Heart left ventricle (tissue), 13 donors: ENCODE data around the gene CDHR3.

Experiments used
- CTCF ChIP-seq, 12 donors: fragments of 200-600 bp; sonication (generic) in 4 of 12; IDR thresholded peaks; one replicate each; pipeline versions ENCODE4 v1.5.0 to v1.8.0; 2018 to 2022; ENCODE audit warnings: antibody characterized with exemption in 12 of 12, mild to moderate bottlenecking in 5 of 12
- POLR2A ChIP-seq, 2 donors: fragments of 450-650 bp; IDR thresholded peaks; one replicate each; pipeline ENCODE4 v1.6.1; 2017; ENCODE audit warnings: antibody characterized with exemption in 2 of 2, mild to moderate bottlenecking in 2 of 2, moderate library complexity in 2 of 2
- donor health status: ischemic (EF 13 %, LVEDD 7.1; RV severe dilation, severe dysfunction).
- donor health status: DM: no; HTN: yes; CAD: no.
- donor health status: DM: no; HTN: no; CAD: no.
- donor health status: ischemic (EF 25% LVEDD 6.9; RV normal size, moderate dysfunction).
- donor health status: ischemic (EF 25% LVEDD 5.7; RV mildly dilated, moderate dysfunction).
- donor health status: ischemic (EF 35%, LVEDD 5.7; RV mildly dilated, moderate dysfunction).
- donor health status: nonischemic (EF 11% LVEDD 7.7; RV severe dilation, severe dysfunction).
- donor health status: DM: yes; HTN: yes; CAD: no.
- donor health status: PGD.
- donor health status: ischemic (EF 29% LVEDD 5.4; RV normal size, mild dysfunction).
- donor health status: nonischemic (EF 23%, LVEDD 6.1; RV moderate dilation, normal function).

GRCh38 chr7:106082087-106082854 lies 119.2 kb downstream of the CDHR3 start:
- TF ChIP-seq CTCF (IDR thresholded peaks at IDR 0.05), result no peak
- TF ChIP-seq POLR2A (IDR thresholded peaks at IDR 0.05), result no peak
